ENCODE data around the gene SNX8. TPM values are rescaled to one million over a fixed set of nuclear protein-coding genes. Genes with fewer than 3 reads are reported as not detected.
A peak's percentile ranks its signal among the peaks of the same experiment; 100 is the strongest.
"Not testable (repeated sequence)": the region's sequence is repeated elsewhere in the genome, so short reads cannot be mapped to it uniquely, and the experiment has no call there.

The SNX8 gene
- total RNA-seq, 1 donor from 2014 or later, result 40.7 TPM

GRCh38 chr7:2273866-2274265 lies 40.4 kb downstream of the SNX8 start:
- H3K9me3 Mint-ChIP-seq (ENCODE audit: unreplicated experiment), result peaks cover 3% of the 10 kb centered on the region
- TF ChIP-seq CTCF (IDR thresholded peaks at IDR 0.05; ENCODE audit: unreplicated experiment), result no peak
- H3K36me3 Mint-ChIP-seq (ENCODE audit: low read depth, unreplicated experiment), result peaks cover 15% of the 10 kb centered on the region
- H3K4me1 Mint-ChIP-seq (ENCODE audit: unreplicated experiment), result peaks cover 4% of the 10 kb centered on the region
- peak overlapping the region; percentile 60 for H3K4me3 Mint-ChIP-seq (ENCODE audit: unreplicated experiment)
- H3K27ac Mint-ChIP-seq (ENCODE audit: unreplicated experiment), result no peak overlapping the region
- H3K27me3 Mint-ChIP-seq (ENCODE audit: unreplicated experiment), result peaks cover 1% of the 10 kb centered on the region
- DNase-seq (ENCODE audit: low spot score), result no peak

GRCh38 chr7:2272031-2272430 lies 42.2 kb downstream of the SNX8 start:
- Mint-ChIP-seq H3K36me3 (ENCODE audit: low read depth, unreplicated experiment) (peaks cover 12% of the 10 kb centered on the region), H3K4me3 (ENCODE audit: unreplicated experiment) (no peak overlapping the region), H3K9me3 (ENCODE audit: unreplicated experiment) (peaks cover 3% of the 10 kb centered on the region), H3K4me1 (ENCODE audit: unreplicated experiment) (peaks cover 4% of the 10 kb centered on the region), H3K27me3 (ENCODE audit: unreplicated experiment) (peaks cover 1% of the 10 kb centered on the region), H3K27ac (ENCODE audit: unreplicated experiment) (no peak overlapping the region)
- no peak for TF ChIP-seq CTCF (IDR thresholded peaks at IDR 0.05; ENCODE audit: unreplicated experiment)
- DNase-seq (ENCODE audit: low spot score), result no peak

GRCh38 chr7:2271273-2272026 lies 42.8 kb downstream of the SNX8 start:
- no peak overlapping the region for H3K4me3 Mint-ChIP-seq (ENCODE audit: unreplicated experiment)
- no peak for TF ChIP-seq CTCF (IDR thresholded peaks at IDR 0.05; ENCODE audit: unreplicated experiment)
- H3K27ac Mint-ChIP-seq (ENCODE audit: unreplicated experiment), result no peak overlapping the region

GRCh38 chr7:2270495-2270894 lies 43.7 kb downstream of the SNX8 start:
- Mint-ChIP-seq H3K4me1 (ENCODE audit: unreplicated experiment) (peaks cover 4% of the 10 kb centered on the region), H3K9me3 (ENCODE audit: unreplicated experiment) (peaks cover 3% of the 10 kb centered on the region), H3K27ac (ENCODE audit: unreplicated experiment) (no peak overlapping the region), H3K36me3 (ENCODE audit: low read depth, unreplicated experiment) (peaks cover 17% of the 10 kb centered on the region), H3K27me3 (ENCODE audit: unreplicated experiment) (peaks cover 1% of the 10 kb centered on the region), H3K4me3 (ENCODE audit: unreplicated experiment) (no peak overlapping the region)
- no peak for TF ChIP-seq CTCF (IDR thresholded peaks at IDR 0.05; ENCODE audit: unreplicated experiment)
- DNase-seq (ENCODE audit: low spot score), result no peak

More at GRCh38 chr7:2271273-2272026, 42.8 kb downstream of the SNX8 start:
- peaks cover 1% of the 10 kb centered on the region for H3K27me3 Mint-ChIP-seq (ENCODE audit: unreplicated experiment)
- H3K4me1 Mint-ChIP-seq (ENCODE audit: unreplicated experiment), result peaks cover 4% of the 10 kb centered on the region
- peaks cover 17% of the 10 kb centered on the region for H3K36me3 Mint-ChIP-seq (ENCODE audit: low read depth, unreplicated experiment)
- DNase-seq (ENCODE audit: low spot score), result no peak
- H3K9me3 Mint-ChIP-seq (ENCODE audit: unreplicated experiment), result peaks cover 3% of the 10 kb centered on the region

- no peak for TF ChIP-seq CTCF (IDR thresholded peaks at IDR 0.05; ENCODE audit: unreplicated experiment)
- Mint-ChIP-seq H3K27ac (ENCODE audit: unreplicated experiment) (no peak overlapping the region), H3K9me3 (ENCODE audit: unreplicated experiment) (peaks cover 3% of the 10 kb centered on the region), H3K27me3 (ENCODE audit: unreplicated experiment) (peaks cover 1% of the 10 kb centered on the region), H3K4me3 (ENCODE audit: unreplicated experiment) (no peak overlapping the region), H3K36me3 (ENCODE audit: low read depth, unreplicated experiment) (peaks cover 17% of the 10 kb centered on the region), H3K4me1 (ENCODE audit: unreplicated experiment) (peaks cover 4% of the 10 kb centered on the region)
- DNase-seq (ENCODE audit: low spot score), result no peak
Measured at GRCh38 chr7:2269991-2270460, 44.2 kb downstream of the SNX8 start.

GRCh38 chr7:2269089-2269990 lies 44.9 kb downstream of the SNX8 start:
- peaks cover 20% of the 10 kb centered on the region for H3K36me3 Mint-ChIP-seq (ENCODE audit: low read depth, unreplicated experiment)
- H3K9me3 Mint-ChIP-seq (ENCODE audit: unreplicated experiment); H3K27me3 Mint-ChIP-seq (ENCODE audit: unreplicated experiment); DNase-seq (ENCODE audit: low spot score); H3K4me1 Mint-ChIP-seq (ENCODE audit: unreplicated experiment); H3K27ac Mint-ChIP-seq (ENCODE audit: unreplicated experiment): not testable (repeated sequence)
- peak overlapping the region; percentile 82 for H3K4me3 Mint-ChIP-seq (ENCODE audit: unreplicated experiment)
